Activated CD4-positive, CD25-positive, alpha-beta regulatory T cell treated with anti-CD3 and anti-CD28 coated beads, Interleukin-2, amount 50 U/mL, for 72 hours (primary cell): ENCODE data around the gene NOVA1.

ENCODE experiments used
- DNase-seq: peaks from one replicate; pipeline ENCODE4 v3.0.0; 2021

Gene NOVA1

GRCh38 chr14:26443654-26444053 lies 154.2 kb downstream of the NOVA1 start:
- no peak for DNase-seq

GRCh38 chr14:26429205-26429604 lies 168.6 kb downstream of the NOVA1 start:
- no peak for DNase-seq

- no peak for DNase-seq
Measured at GRCh38 chr14:26427097-26427496, 170.7 kb downstream of the NOVA1 start.

- no peak for DNase-seq
Measured at GRCh38 chr14:26424537-26424936, 173.3 kb downstream of the NOVA1 start.

- DNase-seq, result no peak
Measured at GRCh38 chr14:26415618-26416123, 182.2 kb downstream of the NOVA1 start.

- DNase-seq, result no peak
Measured at GRCh38 chr14:26414926-26415325, 182.9 kb downstream of the NOVA1 start.

- DNase-seq, result no peak
Measured at GRCh38 chr14:26414103-26414502, 183.7 kb downstream of the NOVA1 start.

- no peak for DNase-seq
Measured at GRCh38 chr14:26412421-26412820, 185.4 kb downstream of the NOVA1 start.

- no peak for DNase-seq
Measured at GRCh38 chr14:26410189-26410685, 187.6 kb downstream of the NOVA1 start.

GRCh38 chr14:26404927-26405326 lies 192.9 kb downstream of the NOVA1 start:
- no peak for DNase-seq

- DNase-seq, result no peak
Measured at GRCh38 chr14:26403760-26404159, 194.1 kb downstream of the NOVA1 start.

- no peak for DNase-seq
Measured at GRCh38 chr14:26402126-26402525, 195.7 kb downstream of the NOVA1 start.

GRCh38 chr14:26401179-26401968 lies 196.5 kb downstream of the NOVA1 start:
- no peak for DNase-seq

- DNase-seq, result no peak
Measured at GRCh38 chr14:26400373-26400772, 197.5 kb downstream of the NOVA1 start.

- no peak for DNase-seq
Measured at GRCh38 chr14:26398616-26399015, 199.2 kb downstream of the NOVA1 start.
